HG02571 (cell line): ENCODE data around the gene CBLN3.
"Not testable (repeated sequence)": the region's sequence is repeated elsewhere in the genome, so short reads cannot be mapped to it uniquely, and the experiment has no call there.

Experiments used
- ATAC-seq: cut with Tn5 transposase; IDR thresholded peaks from one replicate; pipeline ENCODE4 v1.9.1; 2021; ENCODE audit warnings: mild to moderate bottlenecking, moderate library complexity; ENCODE audit not compliant: unreplicated experiment

Gene CBLN3

GRCh38 chr14:24429395-24430142, at the start of gene CBLN3, which contains the start of gene KHNYN:
Gene CBLN3, minus strand, starts transcription at chr14:24429668. Its CDS starts 614 bp downstream, at chr14:24429054.
Gene KHNYN, plus strand, starts transcription at chr14:24429954. Its CDS starts 777 bp downstream, at chr14:24430731.
- peak; percentile 75 for ATAC-seq

GRCh38 chr14:24475261-24475660, 45.8 kb upstream of the CBLN3 start:
- ATAC-seq, result no peak

DNA sequence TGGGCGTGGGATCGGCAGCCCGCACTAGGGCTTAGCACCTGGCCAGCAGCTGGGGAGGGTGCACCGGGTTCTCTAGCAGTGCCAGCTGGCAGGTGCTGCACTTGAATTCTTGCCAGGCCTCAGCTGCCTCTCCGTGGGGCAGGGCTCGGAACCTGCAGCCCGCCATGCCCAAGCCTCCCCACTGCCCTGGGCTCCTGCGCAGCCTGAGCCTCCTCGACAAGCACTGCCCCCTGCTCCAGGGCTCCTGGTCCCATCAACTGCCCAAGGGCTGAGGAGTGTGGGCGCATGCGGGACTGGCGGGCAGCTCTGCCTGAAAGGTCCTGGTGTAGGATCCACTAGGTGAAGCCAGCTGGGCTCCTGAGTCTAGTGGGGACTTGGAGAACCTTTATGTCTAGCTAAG, 43.7 kb upstream of the CBLN3 start:
- no peak for ATAC-seq

- ATAC-seq, result not testable (repeated sequence)
Measured at GRCh38 chr14:24470450-24470849, 41.0 kb upstream of the CBLN3 start.

DNA sequence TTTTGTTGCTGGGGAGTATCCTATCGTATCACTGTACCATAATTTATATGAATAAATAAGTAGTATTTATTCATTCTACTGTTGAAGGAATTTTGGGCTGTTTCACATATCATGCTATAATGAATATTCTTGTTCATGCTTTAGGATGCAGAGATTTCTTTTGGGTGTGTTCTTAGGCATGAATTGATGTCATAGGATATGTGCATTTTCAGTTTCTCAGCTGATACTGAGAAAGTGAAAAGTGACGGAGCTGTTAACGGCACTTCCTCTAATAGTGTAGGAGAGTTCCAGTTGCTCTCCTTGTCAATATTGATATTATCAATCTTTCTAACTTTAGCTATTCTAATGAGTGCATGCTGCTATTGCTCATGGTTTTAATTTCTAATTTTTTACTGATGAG, 36.3 kb upstream of the CBLN3 start:
- ATAC-seq, result no peak

DNA sequence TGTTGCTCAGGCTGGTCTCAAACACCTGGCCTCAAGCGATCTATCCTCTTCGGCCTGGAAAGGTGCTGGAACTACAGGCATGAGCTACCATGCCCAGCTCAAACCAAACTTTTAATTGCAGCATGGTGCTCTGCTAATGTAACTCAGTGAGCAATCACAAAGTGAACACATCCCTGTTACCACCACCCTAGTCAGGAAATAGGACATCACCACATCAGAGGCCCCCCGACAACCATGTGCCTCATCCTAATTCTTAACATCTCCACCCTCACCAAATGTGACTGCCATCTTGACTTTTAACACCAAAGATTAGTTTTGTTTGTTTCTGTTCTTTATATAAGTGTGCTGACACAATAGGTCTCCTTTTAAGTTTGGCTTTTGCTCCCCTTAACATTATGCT, 35.9 kb upstream of the CBLN3 start:
- no peak for ATAC-seq

DNA sequence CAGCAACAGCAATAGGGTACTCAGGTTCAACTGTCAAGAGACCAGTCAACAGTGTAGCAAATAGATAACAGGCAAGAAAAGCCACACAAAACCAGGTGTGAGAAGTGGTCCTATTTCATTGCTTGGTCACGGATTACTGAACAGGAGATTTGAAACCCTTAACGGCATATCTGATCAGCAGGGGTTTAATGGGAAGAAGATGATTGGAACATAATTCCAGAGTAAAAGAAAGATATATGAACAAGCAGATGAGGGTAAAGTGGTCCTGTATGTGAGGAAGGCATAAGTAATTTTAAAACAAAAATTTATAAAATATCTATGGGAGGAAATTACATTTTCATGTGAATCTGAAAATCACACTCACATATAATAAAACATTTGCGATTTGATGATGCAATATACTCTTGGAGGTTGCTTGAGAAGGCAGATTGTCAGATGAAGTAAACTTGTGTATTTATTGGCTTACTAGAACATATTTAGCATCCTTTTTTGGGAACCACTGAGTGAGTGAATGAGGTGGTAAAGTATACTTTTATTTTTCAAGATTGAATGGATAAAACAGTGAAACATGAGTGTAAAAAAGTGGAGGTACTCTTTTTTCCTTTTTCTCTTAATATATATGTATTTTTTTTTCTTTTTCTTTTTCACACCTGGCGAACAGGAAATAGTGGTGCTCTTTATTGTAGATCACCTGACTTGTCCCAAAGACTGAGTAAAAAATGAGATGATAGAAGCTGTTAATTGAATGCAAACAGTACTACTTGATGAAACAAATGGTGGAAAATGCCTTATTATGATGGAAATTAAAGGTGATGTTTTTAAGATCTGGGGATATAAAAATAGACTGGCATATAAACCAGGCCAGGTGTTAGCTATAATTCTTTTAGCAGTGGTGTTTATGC, 34.7 kb upstream of the CBLN3 start:
- no peak for ATAC-seq

DNA sequence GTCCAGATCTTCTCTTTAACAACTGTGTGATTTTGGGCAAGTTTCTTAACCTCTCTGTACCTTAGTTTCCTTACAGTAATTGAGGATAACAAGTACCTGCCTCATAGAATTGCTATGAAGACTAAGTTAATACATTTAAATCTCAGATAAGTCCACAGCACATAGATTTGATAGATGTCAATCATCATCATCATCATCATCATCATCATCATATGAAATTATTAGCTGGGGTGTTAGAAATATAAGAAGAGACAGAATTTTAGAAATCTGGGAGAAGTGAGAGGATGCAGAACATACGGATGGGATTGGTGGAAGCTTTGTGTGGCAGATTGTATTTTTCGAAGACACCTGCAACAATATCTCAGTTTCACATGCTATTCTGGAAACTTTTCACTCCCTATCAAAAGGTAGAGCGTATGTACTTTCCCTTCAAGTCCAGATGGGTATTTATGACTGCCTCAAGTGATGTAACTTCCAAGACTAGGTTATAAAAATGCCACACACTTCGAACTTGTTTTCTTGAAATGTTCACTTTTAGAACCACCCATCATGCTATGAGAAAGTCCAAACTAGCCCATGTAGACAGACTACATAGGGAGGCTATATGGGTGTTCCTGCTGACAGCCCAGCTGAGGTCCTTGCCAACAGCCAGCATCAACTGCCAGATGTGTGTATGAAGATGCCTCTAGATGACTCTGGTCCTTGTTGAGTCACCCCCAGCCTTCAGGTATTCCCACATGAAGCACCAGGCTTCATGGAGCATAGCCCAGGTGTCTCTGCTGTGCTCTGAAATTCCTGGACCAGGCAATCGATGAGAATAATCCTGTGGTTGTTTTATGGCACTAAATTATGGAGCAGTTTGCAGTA, 33.8 kb upstream of the CBLN3 start:
- ATAC-seq, result no peak

DNA sequence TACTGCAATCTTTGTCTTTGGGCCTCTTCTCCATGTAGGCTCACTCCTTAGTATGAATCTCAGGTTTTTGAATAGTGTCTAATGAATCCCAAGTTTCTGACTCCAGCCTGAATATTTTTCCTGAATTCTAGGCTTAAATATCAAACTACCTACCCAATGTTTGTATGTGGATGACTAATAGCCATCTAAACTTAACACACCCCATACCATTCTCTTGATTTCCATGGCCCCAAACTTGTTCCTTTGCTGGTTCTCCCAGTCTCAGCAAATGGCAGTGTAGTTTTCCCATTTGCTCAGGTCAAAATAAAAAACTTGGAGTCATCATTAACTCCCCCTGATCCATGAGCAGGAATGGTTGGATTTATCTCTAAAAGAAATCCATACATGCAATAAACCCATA, 31.9 kb upstream of the CBLN3 start:
- no peak for ATAC-seq

DNA sequence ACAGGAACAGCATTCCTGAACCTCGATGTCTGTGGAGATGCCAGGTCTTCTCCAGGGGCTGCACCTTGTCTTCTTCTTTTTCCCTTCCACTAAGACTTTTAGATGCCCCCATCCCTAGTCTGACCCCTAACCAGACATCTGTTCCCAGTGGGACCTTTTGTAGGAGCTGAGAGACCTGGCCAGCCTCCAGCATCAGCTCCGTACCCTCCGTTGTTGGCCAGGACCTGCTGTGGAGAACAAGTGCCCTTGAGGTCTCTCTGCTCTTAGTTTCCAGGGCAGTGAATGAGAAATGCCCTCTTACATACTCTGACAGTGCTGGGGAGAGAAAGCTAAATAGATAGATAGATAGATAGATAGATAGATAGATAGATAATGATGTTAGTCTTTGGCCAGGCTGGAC, 29.9 kb upstream of the CBLN3 start:
- ATAC-seq, result no peak

DNA sequence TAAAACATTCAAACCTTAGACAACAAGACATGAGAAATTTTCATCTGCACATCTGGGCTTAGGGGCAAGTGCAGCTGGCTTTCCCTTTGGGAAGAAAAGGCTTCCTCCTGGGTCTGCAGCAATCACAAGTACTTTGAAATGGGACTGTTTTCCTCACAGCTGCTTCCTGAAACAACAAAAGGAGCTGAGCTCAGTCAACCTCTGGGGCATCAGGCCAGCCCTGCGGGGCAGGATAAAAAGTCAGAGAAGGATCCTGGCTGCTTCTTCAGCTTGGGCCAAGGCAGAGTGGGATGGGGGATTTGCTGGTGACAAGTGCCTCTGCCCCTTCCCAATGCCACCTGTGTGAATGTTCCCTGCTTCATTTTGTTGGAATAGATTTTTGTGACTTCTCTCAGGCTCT, 29.3 kb upstream of the CBLN3 start:
- no peak for ATAC-seq

DNA sequence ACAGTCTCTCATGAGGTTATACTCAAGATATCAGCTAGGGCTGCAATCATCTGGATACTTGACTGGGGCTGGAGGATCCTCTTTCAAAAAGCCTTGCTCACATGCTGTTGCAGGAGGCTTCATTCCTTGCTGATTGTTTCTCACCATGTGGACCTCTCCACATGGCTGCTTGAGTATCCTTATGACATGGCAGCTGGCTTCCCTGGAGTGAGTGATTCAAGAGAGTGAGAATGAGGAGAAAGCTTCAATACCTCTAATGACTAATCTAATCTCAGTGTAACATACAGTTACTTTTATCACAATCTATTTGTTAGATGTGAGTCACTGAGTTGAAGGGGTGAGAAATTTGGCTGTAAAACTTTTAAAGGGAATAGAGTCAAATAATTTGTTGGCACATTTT, 27.5 kb upstream of the CBLN3 start:
- ATAC-seq, result no peak

DNA sequence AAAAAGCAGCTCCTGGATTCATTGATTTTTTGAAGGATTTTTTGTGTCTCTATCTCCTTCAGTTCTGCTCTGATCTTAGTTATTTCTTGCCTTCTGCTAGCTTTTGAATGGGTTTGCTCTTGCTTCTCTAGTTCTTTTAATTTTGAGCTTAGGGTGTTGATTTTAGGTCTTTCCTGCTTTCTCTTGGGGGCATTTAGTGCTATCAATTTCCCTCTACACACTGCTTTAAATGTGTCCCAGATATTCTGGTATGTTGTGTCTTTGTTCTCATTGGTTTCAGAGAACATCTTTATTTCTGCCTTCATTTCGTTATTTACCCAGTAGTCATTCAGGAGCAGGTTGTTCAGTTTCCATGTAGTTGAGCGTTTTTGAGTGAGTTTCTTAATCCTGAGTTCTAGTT, 21.4 kb upstream of the CBLN3 start:
- not testable (repeated sequence) for ATAC-seq

- ATAC-seq, result no peak
Measured at GRCh38 chr14:24443053-24443665, 13.7 kb upstream of the CBLN3 start.

GRCh38 chr14:24442240-24443052, 13.0 kb upstream of the CBLN3 start, which contains the start of gene SDR39U1:
Gene SDR39U1, minus strand, starts transcription at chr14:24442776. Its CDS starts 7 bp downstream, at chr14:24442769.
- ATAC-seq, result peak; percentile 90

- ATAC-seq, result no peak
Measured at GRCh38 chr14:24441904-24442239, 12.4 kb upstream of the CBLN3 start.

- ATAC-seq, result no peak
Measured at GRCh38 chr14:24441485-24441884, 12.0 kb upstream of the CBLN3 start.

- ATAC-seq, result no peak
Measured at GRCh38 chr14:24440606-24441399, 11.3 kb upstream of the CBLN3 start.
